Measurements from ENCODE around the gene DDX1.

- no peak for TF ChIP-seq REST (IDR thresholded peaks at IDR 0.05; ENCODE audit: unreplicated experiment)
- no peak for TF ChIP-seq CTCF (conservative IDR thresholded peaks at IDR 0.05; ENCODE audit: low read depth in 2 of 2)
- no peak for TF ChIP-seq CREB1 (CRISPR knock-in tag; IDR thresholded peaks at IDR 0.05; ENCODE audit: low read depth)
- TF ChIP-seq ZNF331 (CRISPR knock-in tag; IDR thresholded peaks at IDR 0.05; ENCODE audit: low read depth), result no peak
- no peak for TF ChIP-seq POLR2AphosphoS5 (IDR thresholded peaks at IDR 0.05; ENCODE audit: low read depth)
- TF ChIP-seq EZH2 (IDR thresholded peaks at IDR 0.05; ENCODE audit: low read depth, unreplicated experiment), result no peak
- TF ChIP-seq ETS1 (IDR thresholded peaks at IDR 0.05), result no peak
- no peak for TF ChIP-seq EZH2phosphoT487 (IDR thresholded peaks at IDR 0.05; ENCODE audit: unreplicated experiment)
- TF ChIP-seq ZNF114 (CRISPR knock-in tag; IDR thresholded peaks at IDR 0.05), result no peak
- TF ChIP-seq STAT1 (IDR thresholded peaks at IDR 0.05; ENCODE audit: unreplicated experiment), result no peak
- no peak for TF ChIP-seq NANOG (IDR thresholded peaks at IDR 0.05; ENCODE audit: borderline replicate concordance)
- no peak for TF ChIP-seq JUNB (IDR thresholded peaks at IDR 0.05; ENCODE audit: unreplicated experiment)
Measured at GRCh38 chr2:15628899-15629855, 37.5 kb downstream of the DDX1 start.

Data from GM23338 (cell line).